Suprapubic skin (tissue), 4 donors: ENCODE results near the gene IGF2BP2.

Experiments used
- EP300 ChIP-seq: sonication (generic); formaldehyde crosslinking; IDR thresholded peaks from one replicate; pipeline ENCODE4 v1.6.1; 2017; ENCODE audit warnings: antibody characterized with exemption
- POLR2A ChIP-seq, 2 donors: fragments of 450-650 bp; IDR thresholded peaks; one replicate each; pipeline ENCODE4 v1.6.1; 2017; ENCODE audit warnings: antibody characterized with exemption in 2 of 2, mild to moderate bottlenecking in 2 of 2, moderate library complexity in 2 of 2
- POLR2AphosphoS5 ChIP-seq, 3 donors: sonication (generic); formaldehyde crosslinking; IDR thresholded peaks; one replicate each; pipeline ENCODE4 v1.6.1; 2017; ENCODE audit warnings: antibody characterized with exemption in 3 of 3
- TF ChIP-seq, protein P1 (sequence below), 2 donors: fragments of 200-600 bp in 1 of 2; fragments of 450-650 bp in 1 of 2; sonication (generic) in 1 of 2; IDR thresholded peaks; one replicate each; pipeline ENCODE4 v1.5.1; 2016 to 2019; ENCODE audit warnings: antibody characterized with exemption in 2 of 2, mild to moderate bottlenecking in 1 of 2, moderate library complexity in 1 of 2

GRCh38 chr3:185778094-185778493 is 46.7 kb downstream of the IGF2BP2 start:
- TF ChIP-seq, protein P1, sequence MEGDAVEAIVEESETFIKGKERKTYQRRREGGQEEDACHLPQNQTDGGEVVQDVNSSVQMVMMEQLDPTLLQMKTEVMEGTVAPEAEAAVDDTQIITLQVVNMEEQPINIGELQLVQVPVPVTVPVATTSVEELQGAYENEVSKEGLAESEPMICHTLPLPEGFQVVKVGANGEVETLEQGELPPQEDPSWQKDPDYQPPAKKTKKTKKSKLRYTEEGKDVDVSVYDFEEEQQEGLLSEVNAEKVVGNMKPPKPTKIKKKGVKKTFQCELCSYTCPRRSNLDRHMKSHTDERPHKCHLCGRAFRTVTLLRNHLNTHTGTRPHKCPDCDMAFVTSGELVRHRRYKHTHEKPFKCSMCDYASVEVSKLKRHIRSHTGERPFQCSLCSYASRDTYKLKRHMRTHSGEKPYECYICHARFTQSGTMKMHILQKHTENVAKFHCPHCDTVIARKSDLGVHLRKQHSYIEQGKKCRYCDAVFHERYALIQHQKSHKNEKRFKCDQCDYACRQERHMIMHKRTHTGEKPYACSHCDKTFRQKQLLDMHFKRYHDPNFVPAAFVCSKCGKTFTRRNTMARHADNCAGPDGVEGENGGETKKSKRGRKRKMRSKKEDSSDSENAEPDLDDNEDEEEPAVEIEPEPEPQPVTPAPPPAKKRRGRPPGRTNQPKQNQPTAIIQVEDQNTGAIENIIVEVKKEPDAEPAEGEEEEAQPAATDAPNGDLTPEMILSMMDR (IDR thresholded peaks at IDR 0.05): no peak
- no peak for TF ChIP-seq POLR2A (IDR thresholded peaks at IDR 0.05)
- no peak for TF ChIP-seq POLR2AphosphoS5 (IDR thresholded peaks at IDR 0.05)
- TF ChIP-seq EP300: no peak
